HTERT RPE-1 (cell line): Measurements from ENCODE around the gene ROPN1B.
"Not testable (repeated sequence)": the region's sequence is repeated elsewhere in the genome, so short reads cannot be mapped to it uniquely, and the experiment has no call there.

Source experiments
- in situ Hi-C: fragments of 300-500 bp; cut with MboI; formaldehyde crosslinking; loops from 4 replicates; pipeline ENCODE4 v1.14.3; 2020; ENCODE audit warnings: low sequenced_read_pairs

The ROPN1B gene

DNA sequence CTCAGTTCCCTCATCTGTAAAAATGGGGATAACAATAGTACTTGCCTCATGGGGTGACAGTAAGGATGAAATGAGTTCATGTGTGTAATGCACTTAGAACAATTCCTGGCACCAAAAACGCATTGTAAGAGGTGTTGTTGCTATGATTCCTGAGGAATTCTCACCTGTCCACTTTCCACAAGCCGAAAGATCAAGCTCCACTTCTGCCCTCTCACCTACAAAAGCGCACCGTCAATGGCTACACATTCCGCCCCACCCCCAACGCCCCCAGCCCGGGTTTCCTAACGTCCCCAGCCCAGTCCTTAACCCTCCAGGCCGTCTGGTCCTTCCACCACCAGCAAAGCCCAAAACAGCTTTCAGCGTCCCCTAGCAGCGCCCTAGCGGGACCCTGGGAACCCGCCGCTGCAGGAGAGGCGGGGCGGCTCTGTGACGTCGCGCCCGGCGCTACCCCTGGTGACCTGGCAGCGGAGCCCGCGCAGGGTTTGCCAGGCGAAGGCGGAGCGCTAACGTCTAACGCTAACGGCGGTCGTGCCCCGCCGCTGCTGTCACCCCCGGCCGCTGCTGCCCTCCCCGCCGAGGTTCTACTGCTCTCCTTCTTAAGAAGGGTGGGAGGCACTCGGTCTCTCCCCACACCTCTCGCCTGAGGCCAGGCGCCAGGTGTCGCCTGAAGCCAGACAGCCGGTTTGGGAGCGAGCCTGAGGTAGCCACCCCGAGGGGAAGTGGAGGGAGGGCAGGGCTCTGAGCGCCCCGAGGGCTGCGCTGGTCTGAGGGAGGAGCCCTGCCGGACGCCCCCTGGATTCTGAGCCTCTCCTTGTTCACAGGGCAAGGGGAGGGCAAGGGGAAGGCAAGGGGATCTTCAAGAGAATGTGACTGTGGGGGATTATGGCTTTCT, at the start of gene ROPN1B:
Gene ROPN1B, plus strand, starts transcription at position 478 of the 892 bp plus-strand sequence. CDS start 2,877 bp downstream, outside the sequence.
- in situ Hi-C loops = not testable (repeated sequence)

DNA sequence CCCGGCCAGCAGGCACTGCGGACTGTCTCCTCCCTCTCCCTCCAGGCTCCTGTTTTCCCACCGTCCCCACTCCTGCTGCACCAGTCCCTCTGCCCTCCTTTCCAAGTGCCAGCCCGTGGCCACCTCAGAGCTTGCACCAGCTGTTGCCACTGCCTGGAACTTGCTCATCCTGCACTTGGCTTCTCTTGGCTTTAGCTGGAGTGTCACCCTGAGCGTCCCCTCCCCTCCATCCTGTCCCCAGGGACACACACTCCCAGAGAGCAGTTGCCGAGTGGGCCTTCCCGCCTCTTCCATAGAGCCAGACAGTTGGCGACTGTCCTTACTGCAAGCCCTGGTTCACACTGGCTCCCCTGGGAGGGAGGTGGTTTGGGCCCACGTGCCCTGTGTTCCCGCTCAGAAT, 48.8 kb upstream of the ROPN1B start:
- in situ Hi-C loops = not testable (repeated sequence)

DNA sequence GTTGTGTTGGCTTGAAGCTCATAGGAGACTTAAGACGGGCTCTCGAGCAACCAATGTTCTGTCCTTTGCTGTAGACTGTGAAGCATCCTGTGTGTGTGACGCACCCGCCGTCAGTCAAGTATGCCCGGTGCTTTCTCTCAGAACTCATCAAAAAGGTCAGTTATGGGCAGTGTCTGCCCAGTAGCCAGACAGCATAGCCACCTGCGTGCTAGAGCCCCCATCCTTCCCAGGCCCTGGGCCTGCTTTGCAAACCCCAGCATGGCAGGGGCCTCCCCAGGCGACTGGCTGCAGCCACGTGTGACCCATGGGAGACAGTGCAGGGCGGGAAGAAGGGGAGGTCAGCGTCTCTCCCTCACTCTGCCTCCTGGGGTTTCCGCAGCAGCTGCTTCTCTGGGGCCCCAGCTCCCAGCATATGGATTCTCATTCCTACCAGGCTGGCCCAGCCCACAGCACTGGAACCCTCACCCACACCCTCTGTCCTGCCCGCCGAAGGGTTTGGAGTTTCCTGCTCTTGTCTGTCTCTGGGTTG, 48.2 kb upstream of the ROPN1B start:
- in situ Hi-C loops = not testable (repeated sequence)

DNA sequence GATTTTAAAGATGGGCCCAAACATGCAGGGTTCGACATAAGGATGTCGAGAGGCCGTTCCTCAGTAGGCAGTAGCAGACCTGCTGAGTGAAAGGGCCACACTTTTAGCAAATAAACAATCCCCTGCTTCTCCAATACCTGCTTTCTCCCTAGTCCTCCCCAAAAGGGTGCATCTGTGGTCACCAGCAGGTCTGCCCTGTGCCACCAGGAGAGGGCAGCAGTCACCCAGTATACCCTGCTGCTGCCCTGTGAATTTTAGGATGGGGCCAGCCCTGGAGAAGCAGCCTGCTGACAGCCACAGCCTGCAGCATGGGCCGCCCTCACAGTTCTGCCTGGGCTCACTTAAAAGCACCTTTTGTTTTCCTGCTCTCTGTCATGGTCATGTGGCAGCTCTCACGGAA, 47.3 kb upstream of the ROPN1B start:
- in situ Hi-C loops = not testable (repeated sequence)

DNA sequence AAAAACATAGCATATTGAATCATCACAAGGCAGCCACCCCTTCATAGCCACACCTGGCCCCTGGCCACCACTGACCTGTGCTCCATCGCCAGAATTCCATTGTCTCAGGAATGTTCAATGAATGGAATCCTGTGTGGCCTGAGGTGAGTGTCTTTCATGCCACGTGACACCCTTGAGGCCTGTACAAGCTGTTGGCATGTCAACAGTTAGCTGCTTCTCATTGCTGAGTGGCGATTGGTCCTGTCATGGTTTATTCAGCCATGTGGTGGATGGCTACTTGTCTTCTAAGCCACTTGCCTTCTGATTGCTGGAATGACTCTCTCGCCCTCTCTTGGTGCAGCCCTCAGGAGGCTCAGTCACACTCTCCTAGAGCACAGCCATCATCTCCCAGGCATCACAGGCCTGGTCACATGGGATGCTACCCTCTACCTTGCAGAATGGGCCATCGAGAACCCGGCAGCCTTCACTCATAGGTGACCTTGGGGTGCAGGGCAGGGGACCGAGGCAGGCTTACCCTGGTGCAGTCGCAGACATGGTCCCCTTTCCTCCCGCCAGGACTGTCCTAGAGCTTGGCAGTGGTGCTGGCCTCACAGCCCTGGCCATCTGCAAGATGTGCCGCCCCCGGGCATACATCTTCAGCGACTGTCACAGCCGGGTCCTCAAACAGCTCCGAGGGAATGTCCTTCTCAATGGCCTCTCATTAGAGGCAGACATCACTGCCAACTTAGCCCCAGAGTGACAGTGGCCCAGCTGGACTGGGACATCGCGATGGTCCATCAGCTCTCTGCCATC, 45.5 kb upstream of the ROPN1B start:
- in situ Hi-C loops = not testable (repeated sequence)

DNA sequence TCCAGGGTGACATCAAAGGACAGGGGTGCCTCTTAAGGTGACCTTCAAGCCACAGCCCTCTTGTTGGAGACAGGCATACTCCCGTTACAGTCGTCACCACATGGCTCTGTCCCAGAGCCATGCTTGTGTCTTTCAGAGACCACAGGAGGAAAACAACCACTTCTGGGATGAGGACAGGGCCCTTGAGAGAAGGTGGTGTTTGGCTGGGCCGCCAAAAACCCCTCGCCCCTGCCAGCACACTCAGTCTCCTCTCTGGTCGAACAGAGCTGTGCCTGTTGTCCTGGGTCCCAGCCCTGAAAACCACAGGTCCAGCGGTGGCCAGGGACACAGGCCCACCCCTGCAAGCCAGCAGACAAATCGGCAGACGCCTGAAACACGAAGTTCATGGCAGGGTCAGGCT, 44.7 kb upstream of the ROPN1B start:
- in situ Hi-C loops = not testable (repeated sequence)

DNA sequence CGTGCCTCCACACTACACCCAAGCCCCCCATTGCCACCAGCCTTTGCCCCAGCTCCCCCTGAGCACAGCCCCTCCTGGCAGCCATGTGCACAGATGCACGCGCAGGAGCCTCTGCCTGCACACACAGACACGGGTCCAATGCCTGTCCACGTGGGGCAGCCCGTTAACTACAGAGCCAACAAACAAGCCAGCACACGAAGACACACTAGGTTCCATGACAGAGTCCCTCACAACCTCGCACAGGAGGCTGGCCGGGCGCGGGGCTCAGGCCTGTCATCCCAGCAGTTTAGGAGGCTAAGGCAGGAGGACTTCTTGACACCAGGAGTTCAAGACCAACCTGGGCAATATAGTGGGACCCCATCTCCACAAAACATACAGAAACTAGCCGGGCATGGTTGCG, 43.3 kb upstream of the ROPN1B start:
- in situ Hi-C loops = not testable (repeated sequence)

DNA sequence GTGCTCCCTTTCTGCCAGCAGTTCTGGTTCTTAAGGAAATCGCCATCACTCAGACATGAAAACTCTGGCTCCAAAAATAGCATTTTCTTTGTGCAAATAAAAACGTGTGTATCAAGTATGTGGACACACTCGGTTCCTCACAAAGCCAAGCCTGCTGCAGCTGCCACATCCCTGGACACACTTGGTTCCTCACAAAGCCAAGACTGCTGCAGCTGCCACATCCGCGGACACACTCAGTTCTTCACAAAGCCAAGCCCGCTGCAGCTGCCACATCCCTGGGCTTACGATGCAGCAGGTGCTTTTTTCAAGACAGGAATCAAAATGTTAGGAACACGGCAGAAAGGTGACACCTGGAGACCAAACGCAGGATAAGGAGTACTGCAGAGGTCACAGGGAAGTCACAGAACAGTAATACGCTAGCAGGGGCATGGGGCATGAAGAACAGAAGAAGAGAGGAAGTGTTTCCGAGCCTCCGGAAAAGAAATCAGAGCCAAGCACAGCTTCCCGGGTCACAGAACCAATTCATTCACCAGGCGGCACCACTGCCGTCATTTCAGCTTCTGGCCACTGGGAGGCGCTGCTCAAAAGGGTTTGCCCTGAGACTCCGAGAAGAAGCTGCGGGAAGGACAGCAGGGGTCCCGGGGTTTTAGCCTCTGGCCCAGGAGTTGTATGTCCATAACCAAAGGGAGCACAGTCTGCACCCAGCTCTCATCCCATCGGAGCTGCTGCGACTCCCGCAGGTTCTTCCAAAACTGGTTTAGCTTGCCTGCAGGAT, 40.0 kb upstream of the ROPN1B start:
- in situ Hi-C loops = not testable (repeated sequence)

DNA sequence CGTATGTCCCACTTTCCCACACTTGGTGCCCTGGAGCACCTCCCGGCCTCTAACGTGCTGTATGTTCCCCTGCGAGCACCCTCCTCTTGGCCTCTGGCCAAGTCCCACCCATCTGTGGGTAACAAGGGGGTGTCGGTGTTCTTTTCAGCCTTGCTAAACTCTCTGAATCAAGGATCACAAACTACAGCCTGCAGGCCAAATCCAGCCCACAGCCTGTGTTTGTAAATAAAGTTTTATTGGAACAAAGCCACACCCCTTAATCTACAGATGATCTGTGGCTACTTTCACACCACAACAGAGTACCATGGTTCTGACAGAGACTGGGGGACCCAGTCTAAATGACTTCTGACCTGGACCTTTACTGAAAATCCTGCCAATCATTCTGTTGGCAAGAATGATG, 39.2 kb upstream of the ROPN1B start:
- in situ Hi-C loops = not testable (repeated sequence)

DNA sequence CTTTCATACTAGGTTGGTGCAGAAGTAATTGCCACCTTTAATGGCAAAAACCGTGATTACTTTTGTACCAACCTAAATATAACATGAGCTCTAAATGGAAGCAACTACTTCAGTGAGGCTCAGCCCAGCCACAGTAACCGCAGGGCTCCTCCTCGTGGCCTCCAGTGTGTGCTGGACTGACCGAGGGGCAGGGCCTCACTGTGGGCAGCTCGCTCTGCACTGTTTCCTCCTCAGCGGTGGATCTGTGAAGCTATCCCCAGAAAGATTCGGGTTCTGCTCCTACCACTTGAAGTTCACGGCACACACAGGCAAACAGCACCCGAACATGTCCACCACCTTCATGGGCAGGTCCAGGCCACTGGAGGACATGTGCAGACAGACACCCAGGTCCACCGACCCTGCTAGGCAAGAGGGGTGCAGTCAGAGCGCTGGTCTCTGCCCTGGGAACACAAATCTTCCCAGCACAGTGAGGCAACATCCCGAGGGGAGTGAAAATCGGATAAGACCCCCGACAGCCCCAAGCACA, 37.6 kb upstream of the ROPN1B start:
- in situ Hi-C loops = not testable (repeated sequence)

DNA sequence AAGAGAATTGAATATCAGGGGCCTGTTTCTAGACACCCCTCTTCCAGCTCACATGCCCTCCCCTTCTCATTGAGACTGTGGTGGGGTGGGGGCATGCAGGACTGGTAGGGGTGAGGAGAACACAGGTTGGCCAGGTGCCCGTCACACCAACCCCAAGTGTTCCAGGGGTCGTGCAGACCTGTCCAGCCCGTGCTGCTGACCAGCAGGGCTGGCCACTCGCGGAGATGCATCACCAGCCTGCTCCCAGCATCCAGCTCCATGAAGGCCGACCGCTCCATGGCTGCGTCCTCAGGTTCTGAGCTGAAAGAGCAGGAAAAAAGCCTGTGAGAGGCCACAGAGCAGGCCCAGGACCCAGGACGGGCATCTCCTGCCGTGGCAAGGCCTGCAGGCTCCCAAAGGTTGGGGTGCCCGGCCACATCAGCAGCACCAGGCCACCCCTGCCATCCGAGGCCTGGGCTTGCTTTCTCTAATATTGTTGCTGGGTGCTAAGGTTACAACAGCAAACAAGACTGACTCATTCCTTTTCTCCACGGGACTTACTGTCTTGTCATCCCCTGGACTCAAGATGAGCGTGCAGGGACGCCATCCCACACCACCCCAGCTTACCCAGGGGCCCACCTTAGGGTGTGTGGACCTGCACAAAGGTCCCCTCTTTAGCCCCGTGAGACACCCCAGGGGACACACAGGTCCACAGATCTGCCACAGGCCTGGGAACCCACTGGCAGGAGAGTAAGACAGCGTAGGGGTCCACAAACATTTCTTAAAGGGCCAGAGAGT, 35.4 kb upstream of the ROPN1B start:
- in situ Hi-C loops = not testable (repeated sequence)

DNA sequence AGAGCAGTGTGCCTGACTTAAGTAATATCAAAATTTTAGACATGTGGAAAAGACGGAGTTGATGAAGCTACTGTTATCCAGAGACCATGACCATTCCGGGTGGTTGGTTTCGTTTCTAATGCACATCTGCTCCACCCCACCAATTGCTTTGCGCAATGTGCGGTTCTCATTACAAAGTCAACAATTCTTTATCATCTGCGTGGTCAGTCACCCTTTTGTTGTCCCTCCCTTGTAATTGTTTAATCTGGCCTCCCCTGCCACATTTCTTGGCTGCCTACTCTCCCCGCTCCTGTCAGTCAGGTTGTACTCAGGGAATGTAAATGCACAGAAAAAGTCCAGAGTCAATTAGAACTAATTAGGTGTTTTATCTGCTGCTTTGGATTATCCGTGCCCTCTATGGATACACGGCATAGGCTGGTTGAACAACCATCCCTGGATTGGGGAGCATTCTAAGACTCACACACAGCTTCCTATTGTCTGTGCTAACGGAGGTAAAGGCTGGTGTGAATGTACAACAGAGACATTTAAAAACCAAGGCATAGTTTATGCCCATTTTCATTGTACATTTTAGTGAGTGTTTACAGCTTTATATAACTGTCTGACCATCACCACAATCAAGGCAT, 33.6 kb upstream of the ROPN1B start:
- in situ Hi-C loops = not testable (repeated sequence)

DNA sequence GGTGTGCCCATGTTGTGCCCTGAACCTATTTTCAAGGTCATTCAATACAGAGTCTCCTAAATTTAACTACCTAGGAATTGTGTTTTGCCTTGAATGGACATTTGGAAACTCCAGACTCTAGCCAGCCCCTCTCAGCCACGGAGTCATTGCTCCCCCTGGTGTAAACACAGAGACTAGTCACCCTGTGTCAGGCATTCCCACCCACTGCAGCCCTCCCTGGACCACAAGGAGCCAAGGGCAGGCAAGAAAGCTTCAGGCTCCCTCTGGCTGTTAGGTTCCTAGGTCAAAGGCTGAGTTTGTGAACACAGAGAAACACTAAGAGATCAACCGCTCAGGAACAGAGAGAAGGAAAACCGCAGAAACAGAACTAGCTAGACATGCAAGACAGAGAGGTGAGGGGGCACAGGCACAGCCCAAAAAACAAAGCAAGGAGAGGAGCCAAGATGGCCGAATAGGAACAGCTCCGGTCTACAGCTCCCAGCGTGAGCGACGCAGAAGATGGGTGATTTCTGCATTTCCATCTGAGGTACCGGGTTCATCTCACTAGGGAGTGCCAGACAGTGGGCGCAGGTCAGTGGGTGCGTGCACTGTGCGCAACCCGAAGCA, 32.7 kb upstream of the ROPN1B start:
- in situ Hi-C loops = not testable (repeated sequence)

DNA sequence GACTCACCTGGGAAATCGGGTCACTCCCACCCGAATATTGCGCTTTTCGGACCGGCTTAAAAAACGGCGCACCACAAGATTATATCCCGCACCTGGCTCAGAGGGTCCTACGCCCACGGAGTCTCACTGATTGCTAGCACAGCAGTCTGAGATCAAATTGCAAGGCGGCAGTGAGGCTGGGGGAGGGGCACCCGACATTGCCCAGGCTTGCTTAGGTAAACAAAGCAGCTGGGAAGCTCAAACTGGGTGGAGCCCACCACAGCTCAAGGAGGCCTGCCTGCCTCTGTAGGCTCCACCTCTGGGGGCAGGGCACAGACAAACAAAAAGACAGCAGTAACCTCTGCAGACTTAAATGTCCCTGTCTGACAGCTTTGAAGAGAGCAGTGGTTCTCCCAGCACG, 32.1 kb upstream of the ROPN1B start:
- in situ Hi-C loops = not testable (repeated sequence)

DNA sequence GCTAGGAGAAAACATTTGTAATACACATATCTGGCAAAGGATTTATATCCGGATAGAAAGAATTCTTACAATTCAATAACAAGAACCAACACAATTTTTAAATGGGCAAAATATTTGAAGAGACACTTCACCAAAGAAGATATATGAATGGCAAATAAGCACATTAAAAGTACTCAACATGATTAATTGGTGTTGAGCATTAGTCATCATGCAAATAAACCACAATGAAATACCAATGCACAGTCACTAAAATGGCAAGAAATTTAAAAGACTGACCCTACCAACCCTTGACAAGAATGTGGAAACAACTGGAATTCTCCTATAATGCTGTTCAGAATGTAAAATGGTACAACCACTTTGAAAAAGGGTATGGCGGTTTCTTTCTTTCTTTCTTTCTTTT, 21.2 kb upstream of the ROPN1B start:
- in situ Hi-C loops = not testable (repeated sequence)

DNA sequence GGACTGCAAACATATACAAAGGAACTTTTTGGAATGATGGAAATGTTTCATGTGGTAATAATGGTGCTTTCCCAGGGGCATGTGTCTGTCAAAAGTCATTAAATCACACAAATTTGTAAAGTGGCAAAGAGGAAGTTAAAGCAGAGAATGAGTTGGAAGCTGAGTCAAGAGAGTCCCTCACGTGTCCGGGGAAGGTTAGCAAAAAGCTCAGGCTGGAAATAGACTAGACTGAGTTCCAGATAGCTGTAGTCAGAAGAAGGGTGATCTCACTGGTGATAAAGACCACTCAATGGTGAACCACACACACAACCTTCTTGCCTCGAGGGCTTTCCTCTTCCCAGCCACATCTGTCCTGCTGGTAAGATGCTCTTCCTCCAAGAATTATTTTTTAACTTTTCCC, 20.1 kb upstream of the ROPN1B start:
- in situ Hi-C loops = not testable (repeated sequence)

DNA sequence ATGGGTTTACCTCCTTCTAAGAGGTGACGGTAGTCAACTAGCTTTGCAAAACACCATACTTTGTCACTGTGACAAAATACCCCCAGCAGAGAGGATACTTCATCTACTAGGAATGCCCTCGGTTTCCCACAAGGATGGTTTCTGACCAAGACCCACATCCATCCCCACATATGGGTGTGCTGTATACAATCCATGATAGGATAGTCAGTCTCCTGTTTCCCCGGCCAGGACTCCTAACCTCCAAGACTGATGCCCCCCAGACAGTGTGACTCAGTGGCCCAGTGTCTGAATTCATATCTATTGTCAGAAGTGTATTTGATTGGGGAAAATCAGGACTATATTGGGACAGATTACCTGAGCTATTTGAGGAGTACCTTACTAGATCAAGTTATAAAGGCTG, 17.8 kb upstream of the ROPN1B start:
- in situ Hi-C loops = not testable (repeated sequence)

DNA sequence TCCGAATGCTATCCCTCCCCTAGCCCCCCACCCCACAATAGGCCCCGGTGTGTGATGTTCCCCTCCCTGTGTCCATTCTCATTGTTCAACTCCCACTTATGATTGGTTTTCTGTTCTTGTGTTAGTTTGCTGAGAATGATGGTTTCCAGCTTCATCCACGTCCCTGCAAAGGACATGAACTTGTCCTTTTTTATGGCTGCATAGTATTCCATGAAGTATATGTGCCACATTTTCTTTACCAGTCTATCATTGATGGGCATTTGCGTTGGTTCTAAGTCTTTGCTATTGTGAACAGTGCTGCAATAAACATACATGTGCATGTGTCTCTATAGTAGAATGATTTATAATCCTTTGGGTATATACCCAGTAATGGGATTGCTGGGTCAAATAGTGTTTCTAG, 12.0 kb upstream of the ROPN1B start:
- in situ Hi-C loops = not testable (repeated sequence)
